ENCODE measurements around the gene MED6. TPM values are rescaled to one million over a fixed set of nuclear protein-coding genes. Genes with fewer than 3 reads are reported as not detected.
A peak's percentile ranks its signal among the peaks of the same experiment; 100 is the strongest.

MED6 gene
- total RNA-seq, 1 donor from 2014 or later: 55.2 TPM

DNA sequence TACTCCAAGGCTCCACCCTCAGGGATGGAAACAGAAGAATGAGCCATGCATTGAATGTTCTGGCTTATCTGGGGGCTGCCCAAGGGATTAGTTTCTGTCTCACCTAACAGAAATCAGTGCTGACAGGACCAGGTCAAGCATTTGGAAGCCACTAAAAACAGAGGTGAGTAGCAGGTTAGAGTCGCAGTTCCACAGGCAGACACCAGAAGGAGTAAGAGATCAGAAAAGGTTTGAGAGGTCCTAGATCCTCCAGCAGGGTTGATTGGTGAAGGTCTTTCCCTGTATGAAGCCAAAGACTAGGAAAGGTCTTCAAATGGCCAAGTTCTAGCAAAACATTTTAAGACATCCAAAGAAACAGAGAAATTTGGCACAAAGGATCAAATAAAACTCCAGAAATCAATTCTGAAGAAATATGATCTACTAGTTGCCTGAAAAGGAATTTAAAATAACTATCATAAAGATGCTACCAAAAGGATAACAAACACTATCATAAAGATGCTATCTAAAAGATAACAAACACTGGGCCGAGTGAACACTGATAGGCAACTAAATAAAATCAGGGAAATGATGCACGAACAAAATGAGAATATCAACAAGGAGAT is 21.8 kb upstream of the MED6 start:
- H3K9me3 Mint-ChIP-seq (ENCODE audit: unreplicated experiment): peaks cover 3% of the 10 kb centered on the region
- TF ChIP-seq, protein P1, sequence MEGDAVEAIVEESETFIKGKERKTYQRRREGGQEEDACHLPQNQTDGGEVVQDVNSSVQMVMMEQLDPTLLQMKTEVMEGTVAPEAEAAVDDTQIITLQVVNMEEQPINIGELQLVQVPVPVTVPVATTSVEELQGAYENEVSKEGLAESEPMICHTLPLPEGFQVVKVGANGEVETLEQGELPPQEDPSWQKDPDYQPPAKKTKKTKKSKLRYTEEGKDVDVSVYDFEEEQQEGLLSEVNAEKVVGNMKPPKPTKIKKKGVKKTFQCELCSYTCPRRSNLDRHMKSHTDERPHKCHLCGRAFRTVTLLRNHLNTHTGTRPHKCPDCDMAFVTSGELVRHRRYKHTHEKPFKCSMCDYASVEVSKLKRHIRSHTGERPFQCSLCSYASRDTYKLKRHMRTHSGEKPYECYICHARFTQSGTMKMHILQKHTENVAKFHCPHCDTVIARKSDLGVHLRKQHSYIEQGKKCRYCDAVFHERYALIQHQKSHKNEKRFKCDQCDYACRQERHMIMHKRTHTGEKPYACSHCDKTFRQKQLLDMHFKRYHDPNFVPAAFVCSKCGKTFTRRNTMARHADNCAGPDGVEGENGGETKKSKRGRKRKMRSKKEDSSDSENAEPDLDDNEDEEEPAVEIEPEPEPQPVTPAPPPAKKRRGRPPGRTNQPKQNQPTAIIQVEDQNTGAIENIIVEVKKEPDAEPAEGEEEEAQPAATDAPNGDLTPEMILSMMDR (IDR thresholded peaks at IDR 0.05; ENCODE audit: partially characterized antibody, unreplicated experiment): peak; percentile 53
- DNase-seq: peak; percentile 39
- peaks cover 12% of the 10 kb centered on the region for H3K36me3 Mint-ChIP-seq (ENCODE audit: unreplicated experiment)
- no peaks in the 10 kb centered on the region for H3K27me3 Mint-ChIP-seq (ENCODE audit: unreplicated experiment)
- no peak overlapping the region for H3K4me3 Mint-ChIP-seq (ENCODE audit: unreplicated experiment)
- no peak overlapping the region for H3K27ac Mint-ChIP-seq (ENCODE audit: unreplicated experiment)
- H3K4me1 Mint-ChIP-seq (ENCODE audit: low read depth, unreplicated experiment): peaks cover 3% of the 10 kb centered on the region

- DNase-seq: no peak
- Mint-ChIP-seq H3K27me3 (ENCODE audit: unreplicated experiment) (no peaks in the 10 kb centered on the region), H3K4me1 (ENCODE audit: low read depth, unreplicated experiment) (peaks cover 3% of the 10 kb centered on the region), H3K27ac (ENCODE audit: unreplicated experiment) (no peak overlapping the region), H3K36me3 (ENCODE audit: unreplicated experiment) (no peaks in the 10 kb centered on the region), H3K9me3 (ENCODE audit: unreplicated experiment) (no peaks in the 10 kb centered on the region), H3K4me3 (ENCODE audit: unreplicated experiment) (no peak overlapping the region)
- TF ChIP-seq, protein P1 (IDR thresholded peaks at IDR 0.05; ENCODE audit: partially characterized antibody, unreplicated experiment): no peak
Observed at GRCh38 chr14:70619708-70620107, 19.3 kb upstream of the MED6 start.

GRCh38 chr14:70618314-70618713 is 17.9 kb upstream of the MED6 start:
- no peaks in the 10 kb centered on the region for H3K27me3 Mint-ChIP-seq (ENCODE audit: unreplicated experiment)
- H3K9me3 Mint-ChIP-seq (ENCODE audit: unreplicated experiment): no peaks in the 10 kb centered on the region
- H3K4me3 Mint-ChIP-seq (ENCODE audit: unreplicated experiment): no peak overlapping the region
- no peaks in the 10 kb centered on the region for H3K36me3 Mint-ChIP-seq (ENCODE audit: unreplicated experiment)
- H3K27ac Mint-ChIP-seq (ENCODE audit: unreplicated experiment): no peak overlapping the region
- TF ChIP-seq, protein P1 (IDR thresholded peaks at IDR 0.05; ENCODE audit: partially characterized antibody, unreplicated experiment): no peak
- peaks cover 3% of the 10 kb centered on the region for H3K4me1 Mint-ChIP-seq (ENCODE audit: low read depth, unreplicated experiment)
- no peak for DNase-seq

GRCh38 chr14:70616646-70617045 is 16.2 kb upstream of the MED6 start:
- H3K4me3 Mint-ChIP-seq (ENCODE audit: unreplicated experiment): no peak overlapping the region
- no peaks in the 10 kb centered on the region for H3K36me3 Mint-ChIP-seq (ENCODE audit: unreplicated experiment)
- no peak overlapping the region for H3K27ac Mint-ChIP-seq (ENCODE audit: unreplicated experiment)
- no peaks in the 10 kb centered on the region for H3K27me3 Mint-ChIP-seq (ENCODE audit: unreplicated experiment)
- no peaks in the 10 kb centered on the region for H3K9me3 Mint-ChIP-seq (ENCODE audit: unreplicated experiment)
- peaks cover 1% of the 10 kb centered on the region for H3K4me1 Mint-ChIP-seq (ENCODE audit: low read depth, unreplicated experiment)
- TF ChIP-seq, protein P1 (IDR thresholded peaks at IDR 0.05; ENCODE audit: partially characterized antibody, unreplicated experiment): no peak
- DNase-seq: no peak

- H3K27ac Mint-ChIP-seq (ENCODE audit: unreplicated experiment): no peak overlapping the region
- H3K36me3 Mint-ChIP-seq (ENCODE audit: unreplicated experiment): no peaks in the 10 kb centered on the region
- H3K4me1 Mint-ChIP-seq (ENCODE audit: low read depth, unreplicated experiment): no peaks in the 10 kb centered on the region
- DNase-seq: no peak
- no peak overlapping the region for H3K4me3 Mint-ChIP-seq (ENCODE audit: unreplicated experiment)
- H3K9me3 Mint-ChIP-seq (ENCODE audit: unreplicated experiment): no peaks in the 10 kb centered on the region
- peaks cover under 1% of the 10 kb centered on the region for H3K27me3 Mint-ChIP-seq (ENCODE audit: unreplicated experiment)
- TF ChIP-seq, protein P1 (IDR thresholded peaks at IDR 0.05; ENCODE audit: partially characterized antibody, unreplicated experiment): no peak
Observed at GRCh38 chr14:70611216-70611615, 10.8 kb upstream of the MED6 start.
